GM23338 (cell line): ENCODE data around the gene GRM4. TPM values are rescaled to one million over a fixed set of nuclear protein-coding genes. Genes with fewer than 3 reads are reported as not detected.

Source experiments
- ATAC-seq: fragments of 200-7000 bp; cut with Tn5 transposase; 3 replicates; pipeline ENCODE4 v1.9.1; 2020
- DNase-seq: peaks from one replicate; pipeline ENCODE4 v3.0.0-alpha.2; 2015; ENCODE audit warnings: low spot score
- H2AFZ ChIP-seq: fragments of 200-600 bp; sonication (generic); 2 replicates; pipeline ENCODE4 v1.8.0; 2016; ENCODE audit warnings: antibody characterized with exemption, mild to moderate bottlenecking, moderate library complexity
- H3F3A ChIP-seq: fragments of 200-600 bp; sonication (generic); replicated peaks from 2 replicates; pipeline ENCODE4 v1.8.0; 2017; ENCODE audit warnings: antibody characterized with exemption, mixed run types, low read depth
- H3K27ac ChIP-seq: fragments of 200-600 bp; sonication (generic); 2 replicates; pipeline ENCODE4 v1.6.1; 2016; ENCODE audit warnings: low read depth
- H3K27me3 ChIP-seq: fragments of 200-600 bp; sonication (generic); 2 replicates; pipeline ENCODE4 v1.8.0; 2016; ENCODE audit warnings: mild to moderate bottlenecking, mixed run types, moderate library complexity; ENCODE audit not compliant: insufficient read depth
- H3K36me3 ChIP-seq: fragments of 200-600 bp; sonication (generic); 2 replicates; pipeline ENCODE4 v1.8.0; 2016; ENCODE audit warnings: mild to moderate bottlenecking; ENCODE audit not compliant: insufficient read depth
- H3K4me1 ChIP-seq: fragments of 200-600 bp; sonication (generic); 2 replicates; pipeline ENCODE4 v1.8.0; 2016; ENCODE audit warnings: mild to moderate bottlenecking, moderate library complexity; ENCODE audit not compliant: insufficient read depth
- H3K4me2 ChIP-seq: fragments of 200-600 bp; sonication (generic); 2 replicates; pipeline ENCODE4 v1.7.1; 2017; ENCODE audit warnings: mixed run types
- H3K4me3 ChIP-seq: fragments of 200-600 bp; sonication (generic); 2 replicates; pipeline ENCODE4 v1.6.1; 2016; ENCODE audit warnings: mixed run types
- H3K79me2 ChIP-seq: fragments of 200-600 bp; sonication (generic); replicated peaks from 2 replicates; pipeline ENCODE4 v1.8.0; 2017; ENCODE audit warnings: mild to moderate bottlenecking; ENCODE audit not compliant: insufficient read depth
- H3K9me2 ChIP-seq: fragments of 200-600 bp; sonication (generic); 2 replicates; pipeline ENCODE4 v1.8.0; 2017; ENCODE audit not compliant: insufficient read depth
- H4K20me1 ChIP-seq: fragments of 200-600 bp; sonication (generic); replicated peaks from 2 replicates; pipeline ENCODE4 v1.8.0; 2017; ENCODE audit warnings: mild to moderate bottlenecking; ENCODE audit not compliant: insufficient read depth
- H3K27ac Mint-ChIP-seq: 2 replicates; pipeline ENCODE4 v1.8.0; 2020; ENCODE audit warnings: inconsistent platforms, mild to moderate bottlenecking, moderate library complexity, mixed read lengths
- H3K27me3 Mint-ChIP-seq: 3 replicates; pipeline ENCODE4 v1.8.0; 2022; ENCODE audit warnings: low read depth, mild to moderate bottlenecking, moderate library complexity, mixed read lengths, inconsistent platforms; ENCODE audit not compliant: insufficient read depth, poor library complexity
- H3K36me3 Mint-ChIP-seq: 3 replicates; pipeline ENCODE4 v1.8.0; 2021; ENCODE audit warnings: low read depth, mild to moderate bottlenecking, inconsistent platforms, moderate library complexity, mixed read lengths
- H3K4me1 Mint-ChIP-seq: 3 replicates; pipeline ENCODE4 v1.8.0; 2020; ENCODE audit warnings: mild to moderate bottlenecking, inconsistent platforms, mixed read lengths
- H3K4me3 Mint-ChIP-seq: 3 replicates; pipeline ENCODE4 v1.8.0; 2021; ENCODE audit warnings: moderate library complexity, mild to moderate bottlenecking, inconsistent platforms, mixed read lengths
- H3K9me3 Mint-ChIP-seq: 3 replicates; pipeline ENCODE4 v1.8.0; 2020; ENCODE audit warnings: moderate library complexity, mild to moderate bottlenecking, inconsistent platforms, mixed read lengths
- EZH2phosphoT487 ChIP-seq: fragments of 200-600 bp; sonication (generic); IDR thresholded peaks from one replicate; pipeline ENCODE4 v1.8.1; 2018; ENCODE audit warnings: antibody characterized with exemption; ENCODE audit not compliant: unreplicated experiment
- polyA plus RNA-seq: library from polyadenylated mRNA; unstranded; fragments of >200 nt; fragmentation: Nextera tagmentation; extraction: Ambion mirVana; gene quantifications from 2 replicates; pipeline ENCODE4 v1.2.1, GENCODE V29; 2016
- total RNA-seq: library from RNA; depleted of rRNA; stranded (reverse); fragments of >200 nt; shearing (Covaris generic); gene quantifications from 2 replicates; pipeline ENCODE4 v1.2.3, GENCODE V29; 2014
- TF ChIP-seq, protein P1 (sequence below): fragments of 250-450 bp; sonication (Bioruptor Pico); IDR thresholded peaks from 2 replicates; pipeline ENCODE4 v1.5.0; 2020; ENCODE audit warnings: mild to moderate bottlenecking, moderate library complexity
- TF ChIP-seq, protein P2 (sequence below): IDR thresholded peaks from one replicate; pipeline ENCODE4 v1.6.1; 2018; ENCODE audit warnings: antibody characterized with exemption; ENCODE audit not compliant: unreplicated experiment
- TF ChIP-seq, protein P3 (sequence below): IDR thresholded peaks from 2 replicates; pipeline ENCODE4 v1.6.1; 2016; ENCODE audit warnings: antibody characterized with exemption

The GRM4 gene
- total and polyA plus RNA-seq, 2 experiments from 2014 or later: 7.0 to 30.6 TPM

DNA sequence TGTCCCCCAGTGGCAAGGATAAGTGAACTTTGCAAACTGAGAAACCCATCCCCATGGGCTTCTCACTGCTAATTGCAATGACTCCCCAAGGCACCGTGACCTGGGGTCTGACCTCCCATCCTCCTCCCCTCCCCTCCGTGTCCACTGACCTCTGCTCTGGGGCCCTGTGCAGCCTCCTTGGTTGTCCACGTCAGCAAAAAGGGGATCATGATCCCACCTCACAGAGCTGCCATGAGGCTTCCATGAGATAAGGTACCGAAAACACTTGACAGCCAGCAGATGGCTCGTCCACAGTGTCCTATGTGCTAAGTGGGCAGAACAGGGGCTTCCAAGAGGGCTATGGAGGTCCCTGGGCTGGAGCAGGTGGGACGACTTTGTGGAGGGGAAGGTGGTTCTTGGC, 104.5 kb downstream of the GRM4 start (continued):
- TF ChIP-seq, protein P1, sequence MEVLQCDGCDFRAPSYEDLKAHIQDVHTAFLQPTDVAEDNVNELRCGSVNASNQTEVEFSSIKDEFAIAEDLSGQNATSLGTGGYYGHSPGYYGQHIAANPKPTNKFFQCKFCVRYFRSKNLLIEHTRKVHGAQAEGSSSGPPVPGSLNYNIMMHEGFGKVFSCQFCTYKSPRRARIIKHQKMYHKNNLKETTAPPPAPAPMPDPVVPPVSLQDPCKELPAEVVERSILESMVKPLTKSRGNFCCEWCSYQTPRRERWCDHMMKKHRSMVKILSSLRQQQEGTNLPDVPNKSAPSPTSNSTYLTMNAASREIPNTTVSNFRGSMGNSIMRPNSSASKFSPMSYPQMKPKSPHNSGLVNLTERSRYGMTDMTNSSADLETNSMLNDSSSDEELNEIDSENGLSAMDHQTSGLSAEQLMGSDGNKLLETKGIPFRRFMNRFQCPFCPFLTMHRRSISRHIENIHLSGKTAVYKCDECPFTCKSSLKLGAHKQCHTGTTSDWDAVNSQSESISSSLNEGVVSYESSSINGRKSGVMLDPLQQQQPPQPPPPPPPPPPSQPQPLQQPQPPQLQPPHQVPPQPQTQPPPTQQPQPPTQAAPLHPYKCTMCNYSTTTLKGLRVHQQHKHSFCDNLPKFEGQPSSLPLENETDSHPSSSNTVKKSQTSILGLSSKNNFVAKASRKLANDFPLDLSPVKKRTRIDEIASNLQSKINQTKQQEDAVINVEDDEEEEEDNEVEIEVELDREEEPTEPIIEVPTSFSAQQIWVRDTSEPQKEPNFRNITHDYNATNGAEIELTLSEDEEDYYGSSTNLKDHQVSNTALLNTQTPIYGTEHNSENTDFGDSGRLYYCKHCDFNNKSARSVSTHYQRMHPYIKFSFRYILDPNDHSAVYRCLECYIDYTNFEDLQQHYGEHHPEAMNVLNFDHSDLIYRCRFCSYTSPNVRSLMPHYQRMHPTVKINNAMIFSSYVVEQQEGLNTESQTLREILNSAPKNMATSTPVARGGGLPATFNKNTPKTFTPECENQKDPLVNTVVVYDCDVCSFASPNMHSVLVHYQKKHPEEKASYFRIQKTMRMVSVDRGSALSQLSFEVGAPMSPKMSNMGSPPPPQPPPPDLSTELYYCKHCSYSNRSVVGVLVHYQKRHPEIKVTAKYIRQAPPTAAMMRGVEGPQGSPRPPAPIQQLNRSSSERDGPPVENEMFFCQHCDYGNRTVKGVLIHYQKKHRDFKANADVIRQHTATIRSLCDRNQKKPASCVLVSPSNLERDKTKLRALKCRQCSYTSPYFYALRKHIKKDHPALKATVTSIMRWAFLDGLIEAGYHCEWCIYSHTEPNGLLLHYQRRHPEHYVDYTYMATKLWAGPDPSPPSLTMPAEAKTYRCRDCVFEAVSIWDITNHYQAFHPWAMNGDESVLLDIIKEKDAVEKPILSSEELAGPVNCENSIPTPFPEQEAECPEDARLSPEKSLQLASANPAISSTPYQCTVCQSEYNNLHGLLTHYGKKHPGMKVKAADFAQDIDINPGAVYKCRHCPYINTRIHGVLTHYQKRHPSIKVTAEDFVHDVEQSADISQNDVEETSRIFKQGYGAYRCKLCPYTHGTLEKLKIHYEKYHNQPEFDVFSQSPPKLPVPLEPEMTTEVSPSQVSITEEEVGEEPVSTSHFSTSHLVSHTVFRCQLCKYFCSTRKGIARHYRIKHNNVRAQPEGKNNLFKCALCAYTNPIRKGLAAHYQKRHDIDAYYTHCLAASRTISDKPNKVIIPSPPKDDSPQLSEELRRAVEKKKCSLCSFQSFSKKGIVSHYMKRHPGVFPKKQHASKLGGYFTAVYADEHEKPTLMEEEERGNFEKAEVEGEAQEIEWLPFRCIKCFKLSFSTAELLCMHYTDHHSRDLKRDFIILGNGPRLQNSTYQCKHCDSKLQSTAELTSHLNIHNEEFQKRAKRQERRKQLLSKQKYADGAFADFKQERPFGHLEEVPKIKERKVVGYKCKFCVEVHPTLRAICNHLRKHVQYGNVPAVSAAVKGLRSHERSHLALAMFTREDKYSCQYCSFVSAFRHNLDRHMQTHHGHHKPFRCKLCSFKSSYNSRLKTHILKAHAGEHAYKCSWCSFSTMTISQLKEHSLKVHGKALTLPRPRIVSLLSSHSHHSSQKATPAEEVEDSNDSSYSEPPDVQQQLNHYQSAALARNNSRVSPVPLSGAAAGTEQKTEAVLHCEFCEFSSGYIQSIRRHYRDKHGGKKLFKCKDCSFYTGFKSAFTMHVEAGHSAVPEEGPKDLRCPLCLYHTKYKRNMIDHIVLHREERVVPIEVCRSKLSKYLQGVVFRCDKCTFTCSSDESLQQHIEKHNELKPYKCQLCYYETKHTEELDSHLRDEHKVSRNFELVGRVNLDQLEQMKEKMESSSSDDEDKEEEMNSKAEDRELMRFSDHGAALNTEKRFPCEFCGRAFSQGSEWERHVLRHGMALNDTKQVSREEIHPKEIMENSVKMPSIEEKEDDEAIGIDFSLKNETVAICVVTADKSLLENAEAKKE (CRISPR knock-in tag): no peak

DNA sequence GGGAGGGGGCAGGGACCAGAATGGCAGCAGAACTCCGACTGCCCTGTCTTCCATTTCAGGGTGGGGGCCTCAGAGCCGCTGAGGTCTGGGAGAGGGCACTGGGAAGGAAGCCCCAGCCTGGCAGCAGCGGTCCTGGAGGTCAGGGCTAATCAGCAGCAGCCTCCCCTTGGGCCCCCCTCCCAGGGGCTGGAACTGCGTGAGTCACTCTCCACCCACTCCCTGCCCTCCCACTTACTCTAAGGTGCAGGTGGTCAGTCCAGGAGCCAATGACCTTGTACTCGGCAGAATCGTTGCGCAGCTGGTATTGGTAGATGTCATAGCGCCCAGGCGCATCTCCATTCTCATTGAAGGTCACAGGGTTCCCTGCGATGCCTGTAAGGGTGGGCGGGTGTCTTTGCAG, 105.9 kb downstream of the GRM4 start:
- no peak overlapping the region for H3K4me3 ChIP-seq
- ATAC-seq: no peak
- TF ChIP-seq, protein P2, sequence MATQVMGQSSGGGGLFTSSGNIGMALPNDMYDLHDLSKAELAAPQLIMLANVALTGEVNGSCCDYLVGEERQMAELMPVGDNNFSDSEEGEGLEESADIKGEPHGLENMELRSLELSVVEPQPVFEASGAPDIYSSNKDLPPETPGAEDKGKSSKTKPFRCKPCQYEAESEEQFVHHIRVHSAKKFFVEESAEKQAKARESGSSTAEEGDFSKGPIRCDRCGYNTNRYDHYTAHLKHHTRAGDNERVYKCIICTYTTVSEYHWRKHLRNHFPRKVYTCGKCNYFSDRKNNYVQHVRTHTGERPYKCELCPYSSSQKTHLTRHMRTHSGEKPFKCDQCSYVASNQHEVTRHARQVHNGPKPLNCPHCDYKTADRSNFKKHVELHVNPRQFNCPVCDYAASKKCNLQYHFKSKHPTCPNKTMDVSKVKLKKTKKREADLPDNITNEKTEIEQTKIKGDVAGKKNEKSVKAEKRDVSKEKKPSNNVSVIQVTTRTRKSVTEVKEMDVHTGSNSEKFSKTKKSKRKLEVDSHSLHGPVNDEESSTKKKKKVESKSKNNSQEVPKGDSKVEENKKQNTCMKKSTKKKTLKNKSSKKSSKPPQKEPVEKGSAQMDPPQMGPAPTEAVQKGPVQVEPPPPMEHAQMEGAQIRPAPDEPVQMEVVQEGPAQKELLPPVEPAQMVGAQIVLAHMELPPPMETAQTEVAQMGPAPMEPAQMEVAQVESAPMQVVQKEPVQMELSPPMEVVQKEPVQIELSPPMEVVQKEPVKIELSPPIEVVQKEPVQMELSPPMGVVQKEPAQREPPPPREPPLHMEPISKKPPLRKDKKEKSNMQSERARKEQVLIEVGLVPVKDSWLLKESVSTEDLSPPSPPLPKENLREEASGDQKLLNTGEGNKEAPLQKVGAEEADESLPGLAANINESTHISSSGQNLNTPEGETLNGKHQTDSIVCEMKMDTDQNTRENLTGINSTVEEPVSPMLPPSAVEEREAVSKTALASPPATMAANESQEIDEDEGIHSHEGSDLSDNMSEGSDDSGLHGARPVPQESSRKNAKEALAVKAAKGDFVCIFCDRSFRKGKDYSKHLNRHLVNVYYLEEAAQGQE: no peak
- TF ChIP-seq, protein P3, sequence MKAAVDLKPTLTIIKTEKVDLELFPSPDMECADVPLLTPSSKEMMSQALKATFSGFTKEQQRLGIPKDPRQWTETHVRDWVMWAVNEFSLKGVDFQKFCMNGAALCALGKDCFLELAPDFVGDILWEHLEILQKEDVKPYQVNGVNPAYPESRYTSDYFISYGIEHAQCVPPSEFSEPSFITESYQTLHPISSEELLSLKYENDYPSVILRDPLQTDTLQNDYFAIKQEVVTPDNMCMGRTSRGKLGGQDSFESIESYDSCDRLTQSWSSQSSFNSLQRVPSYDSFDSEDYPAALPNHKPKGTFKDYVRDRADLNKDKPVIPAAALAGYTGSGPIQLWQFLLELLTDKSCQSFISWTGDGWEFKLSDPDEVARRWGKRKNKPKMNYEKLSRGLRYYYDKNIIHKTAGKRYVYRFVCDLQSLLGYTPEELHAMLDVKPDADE: no peak
- TF ChIP-seq, protein P1 (CRISPR knock-in tag): no peak
- no peak for TF ChIP-seq EZH2phosphoT487

More for the DNA sequence above, 105.9 kb downstream of the GRM4 start:
- Histone ChIP-seq H3K27ac (no peak overlapping the region), H3K36me3 (no peaks in the 10 kb centered on the region), H3K27me3 (no peaks in the 10 kb centered on the region), H3F3A (peaks cover 10% of the 10 kb centered on the region), H3K9me2 (no peaks in the 10 kb centered on the region), H3K4me2 (no peak overlapping the region), H2AFZ (no peak overlapping the region), H3K79me2 (no peaks in the 10 kb centered on the region), H4K20me1 (no peaks in the 10 kb centered on the region), H3K4me1 (no peaks in the 10 kb centered on the region)
- no peak overlapping the region for H3K4me3 Mint-ChIP-seq
- H3K36me3 Mint-ChIP-seq: peaks cover 5% of the 10 kb centered on the region; the same call in 2 of the 3 replicates
- DNase-seq: no peak
- peaks cover 9% of the 10 kb centered on the region for H3K27me3 Mint-ChIP-seq
- H3K27ac Mint-ChIP-seq: no peak overlapping the region
- no peaks in the 10 kb centered on the region; the same call in 1 of the 3 replicates for H3K9me3 Mint-ChIP-seq
- H3K4me1 Mint-ChIP-seq: 0 out of 3 replicates have a peak, but pooled peaks cover 2% of the 10 kb centered on the region
